GM21367 (cell line): Measurements from ENCODE around the gene ETFA.

Source experiments
- ATAC-seq: cut with Tn5 transposase; IDR thresholded peaks from one replicate; pipeline ENCODE4 v1.9.1; 2021; ENCODE audit not compliant: unreplicated experiment

ETFA gene

GRCh38 chr15:76221085-76221767, 90.0 kb downstream of the ETFA start:
- ATAC-seq, result no peak

DNA sequence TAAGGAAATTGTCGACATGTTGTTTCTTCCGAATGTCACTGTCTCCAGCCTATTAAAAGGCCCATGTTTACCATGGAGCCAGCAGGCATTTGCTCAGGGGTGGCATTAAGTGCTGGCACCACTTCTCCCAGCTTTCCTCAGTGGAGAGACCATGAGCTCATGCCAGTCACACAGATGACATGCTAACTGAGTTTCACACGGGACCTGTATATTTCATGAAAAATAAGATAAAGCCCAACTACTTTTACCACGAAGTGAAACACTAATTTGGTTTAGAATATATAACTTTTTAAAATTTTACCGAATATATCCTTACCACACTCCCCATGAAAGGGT, 93.4 kb downstream of the ETFA start:
- ATAC-seq, result no peak

- ATAC-seq, result no peak
Observed at GRCh38 chr15:76217029-76217881, 94.0 kb downstream of the ETFA start.

GRCh38 chr15:76215634-76216033, 95.6 kb downstream of the ETFA start:
- ATAC-seq, result no peak

DNA sequence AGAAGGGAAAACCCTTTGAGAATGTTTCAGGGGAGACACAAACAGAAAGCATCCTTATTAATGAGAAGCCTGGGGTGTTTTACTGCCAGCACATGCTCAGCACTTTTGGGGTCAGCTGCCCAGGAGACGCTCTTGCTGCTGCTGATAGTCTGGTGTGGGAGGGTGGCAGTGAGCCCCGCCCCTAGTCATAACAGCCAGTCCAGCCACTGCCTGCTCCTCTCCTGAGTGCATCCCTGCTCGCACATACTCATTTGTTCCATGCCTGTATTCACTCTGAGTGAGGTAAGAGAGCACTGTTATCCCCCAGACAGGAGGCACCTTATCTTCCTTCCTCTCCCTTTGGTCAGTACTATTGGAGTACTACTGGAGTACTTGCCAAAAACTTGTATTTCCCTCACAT, 101.3 kb downstream of the ETFA start:
- no peak for ATAC-seq

- no peak for ATAC-seq
Observed at GRCh38 chr15:76209523-76209922, 101.7 kb downstream of the ETFA start.

DNA sequence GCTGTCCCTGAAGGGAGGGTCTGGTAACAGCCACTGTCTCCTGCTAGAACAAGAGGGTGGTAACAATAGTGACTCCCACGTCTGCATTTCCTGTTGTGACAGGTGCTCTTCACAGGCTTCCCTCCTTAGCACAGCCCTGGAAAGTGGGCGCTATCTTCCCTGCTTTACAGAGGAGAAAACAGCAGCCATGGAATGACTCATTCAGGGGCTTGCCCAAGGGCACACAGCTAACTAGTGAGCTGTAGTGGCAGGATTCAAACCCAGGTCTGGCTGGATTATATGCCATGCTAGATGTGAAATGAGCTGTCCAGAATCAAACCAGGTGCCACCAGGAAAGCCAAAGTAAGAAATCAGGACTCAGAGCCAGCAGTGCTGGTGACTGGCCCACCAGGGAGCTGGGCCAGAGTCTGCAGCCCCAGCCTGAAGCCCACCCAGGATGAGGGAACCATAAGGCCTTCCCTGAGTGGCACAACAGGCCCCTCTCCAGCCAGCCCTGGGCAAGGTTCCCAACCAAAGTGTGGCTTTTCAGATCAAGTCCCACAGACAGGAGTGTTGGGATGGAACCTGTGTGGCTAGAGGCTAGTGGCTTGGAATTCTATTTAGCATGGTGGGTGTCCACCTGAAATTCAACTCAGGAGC, 102.4 kb downstream of the ETFA start:
- no peak for ATAC-seq

GRCh38 chr15:76208084-76208785, 103.0 kb downstream of the ETFA start:
- ATAC-seq, result no peak

GRCh38 chr15:76206325-76206976, 104.8 kb downstream of the ETFA start:
- no peak for ATAC-seq

DNA sequence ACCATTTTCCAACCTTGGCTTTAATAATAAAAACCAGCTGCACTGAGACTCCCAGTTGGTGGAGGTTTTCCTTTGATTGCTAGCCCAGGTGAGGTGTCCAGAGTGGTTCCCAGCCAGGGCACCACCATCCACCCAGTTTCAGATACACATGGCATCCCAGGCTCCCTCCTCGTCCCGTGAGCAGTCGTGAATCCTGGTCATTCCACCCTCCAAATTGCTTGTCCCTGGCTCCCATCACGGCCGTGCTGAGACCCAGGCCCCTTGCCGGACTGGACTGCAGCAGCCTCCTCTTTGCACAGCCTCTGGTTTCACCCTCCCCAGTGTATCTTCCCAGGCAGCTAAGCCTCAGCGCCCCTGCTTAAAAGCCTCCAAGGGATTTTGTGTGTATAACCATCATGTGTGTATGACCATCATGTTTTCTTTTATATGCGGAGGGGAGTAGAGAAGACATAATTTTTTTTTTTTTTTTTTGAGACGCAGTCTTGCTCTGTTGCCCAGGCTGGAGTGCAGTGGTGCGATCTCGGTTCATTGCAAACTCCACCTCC, 106.3 kb downstream of the ETFA start:
- no peak for ATAC-seq

DNA sequence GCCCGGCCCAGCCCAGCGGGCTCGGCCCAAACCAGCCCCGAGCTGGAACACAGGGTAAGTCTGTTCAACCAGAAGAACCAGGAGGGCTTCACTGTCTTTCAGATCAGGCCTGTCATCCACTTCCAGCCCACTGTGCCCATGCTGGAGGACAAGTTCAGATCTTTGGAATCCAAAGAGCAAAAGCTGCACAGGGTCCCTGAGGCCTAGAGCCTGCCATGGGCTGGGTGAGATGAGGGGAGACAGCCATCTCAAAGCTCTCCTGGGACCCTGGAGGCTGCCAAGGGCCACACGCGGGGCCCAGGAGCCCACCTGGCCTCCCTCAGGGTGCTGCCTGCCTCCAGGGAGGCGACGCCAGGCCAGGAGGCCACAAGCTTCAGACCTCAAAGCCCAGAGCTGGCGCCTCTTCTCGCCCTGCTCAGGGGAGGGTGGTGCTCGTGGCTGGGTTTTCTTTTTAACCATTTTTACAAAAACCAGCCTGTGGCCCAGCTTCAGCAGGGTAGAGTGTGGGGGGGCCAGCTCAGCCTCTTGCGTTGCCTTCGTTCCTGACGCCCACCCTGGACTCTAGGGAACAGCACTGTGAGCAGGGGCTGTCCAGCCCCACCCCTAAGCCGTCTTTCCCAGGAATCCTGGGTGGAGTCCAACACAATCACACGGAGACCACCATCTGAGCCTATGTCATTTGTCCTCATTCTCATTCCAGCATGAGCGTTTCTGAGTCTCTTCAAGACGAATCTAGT, 107.0 kb downstream of the ETFA start:
- no peak for ATAC-seq

DNA sequence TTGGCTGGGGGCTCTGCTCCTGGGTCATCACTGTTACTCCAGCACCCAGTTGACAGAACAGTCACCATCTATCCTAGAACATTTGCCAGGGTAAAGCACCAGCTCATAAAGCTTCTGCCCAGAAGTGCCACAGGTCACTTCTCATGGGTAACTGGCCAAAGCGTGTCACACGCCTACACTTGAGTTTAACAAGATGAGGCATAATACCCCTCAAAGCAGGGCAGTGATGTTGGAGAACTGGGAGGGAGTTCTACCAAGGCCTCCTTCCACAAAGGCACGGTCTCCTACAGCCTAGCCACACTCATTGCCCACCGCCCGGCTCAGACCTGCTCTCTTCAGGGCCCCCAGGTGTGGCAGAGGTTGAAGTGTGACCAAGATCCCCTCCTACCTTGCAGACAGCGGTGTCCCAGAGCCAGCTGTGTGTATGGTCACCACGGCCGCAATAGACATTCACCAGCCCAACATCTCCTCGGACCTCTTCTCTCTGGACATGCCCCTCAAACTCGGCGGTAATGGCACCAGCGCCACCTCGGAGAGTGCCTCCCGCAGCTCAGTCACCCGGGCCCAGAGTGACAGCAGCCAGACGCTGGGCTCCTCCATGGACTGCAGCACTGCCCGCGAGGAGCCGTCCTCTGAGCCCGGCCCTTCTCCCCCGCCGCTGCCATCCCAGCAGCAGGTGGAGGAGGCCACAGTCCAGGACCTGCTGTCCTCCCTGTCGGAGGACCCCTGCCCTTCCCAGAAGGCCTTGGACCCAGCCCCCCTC, 107.7 kb downstream of the ETFA start:
- no peak for ATAC-seq

- no peak for ATAC-seq
Observed at GRCh38 chr15:76201536-76202255, 109.6 kb downstream of the ETFA start.

DNA sequence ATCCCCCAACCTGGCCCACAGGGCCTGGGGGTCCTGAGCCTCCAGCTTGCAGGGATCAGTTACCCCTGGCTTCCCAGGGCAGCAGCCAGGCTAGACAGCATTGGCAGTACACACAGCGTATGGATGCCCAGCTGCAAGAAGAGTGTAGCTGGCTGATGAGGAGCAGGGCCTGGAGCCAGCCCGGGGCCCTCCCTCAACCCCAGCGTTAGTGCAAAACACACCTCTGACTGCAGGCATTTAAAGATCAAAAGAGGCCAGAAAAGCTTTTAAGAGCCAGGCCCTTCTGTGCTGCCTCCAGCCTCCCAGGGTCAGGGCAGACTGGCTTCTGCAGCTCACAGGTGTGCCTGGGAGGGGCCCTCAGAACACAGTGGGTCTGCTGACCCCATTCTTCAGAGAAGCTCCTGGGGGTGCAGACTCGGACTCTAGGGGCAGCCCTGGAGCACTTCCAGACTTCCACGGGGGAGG, 110.6 kb downstream of the ETFA start:
- no peak for ATAC-seq

GRCh38 chr15:76200083-76200465, 111.2 kb downstream of the ETFA start:
- ATAC-seq, result no peak

DNA sequence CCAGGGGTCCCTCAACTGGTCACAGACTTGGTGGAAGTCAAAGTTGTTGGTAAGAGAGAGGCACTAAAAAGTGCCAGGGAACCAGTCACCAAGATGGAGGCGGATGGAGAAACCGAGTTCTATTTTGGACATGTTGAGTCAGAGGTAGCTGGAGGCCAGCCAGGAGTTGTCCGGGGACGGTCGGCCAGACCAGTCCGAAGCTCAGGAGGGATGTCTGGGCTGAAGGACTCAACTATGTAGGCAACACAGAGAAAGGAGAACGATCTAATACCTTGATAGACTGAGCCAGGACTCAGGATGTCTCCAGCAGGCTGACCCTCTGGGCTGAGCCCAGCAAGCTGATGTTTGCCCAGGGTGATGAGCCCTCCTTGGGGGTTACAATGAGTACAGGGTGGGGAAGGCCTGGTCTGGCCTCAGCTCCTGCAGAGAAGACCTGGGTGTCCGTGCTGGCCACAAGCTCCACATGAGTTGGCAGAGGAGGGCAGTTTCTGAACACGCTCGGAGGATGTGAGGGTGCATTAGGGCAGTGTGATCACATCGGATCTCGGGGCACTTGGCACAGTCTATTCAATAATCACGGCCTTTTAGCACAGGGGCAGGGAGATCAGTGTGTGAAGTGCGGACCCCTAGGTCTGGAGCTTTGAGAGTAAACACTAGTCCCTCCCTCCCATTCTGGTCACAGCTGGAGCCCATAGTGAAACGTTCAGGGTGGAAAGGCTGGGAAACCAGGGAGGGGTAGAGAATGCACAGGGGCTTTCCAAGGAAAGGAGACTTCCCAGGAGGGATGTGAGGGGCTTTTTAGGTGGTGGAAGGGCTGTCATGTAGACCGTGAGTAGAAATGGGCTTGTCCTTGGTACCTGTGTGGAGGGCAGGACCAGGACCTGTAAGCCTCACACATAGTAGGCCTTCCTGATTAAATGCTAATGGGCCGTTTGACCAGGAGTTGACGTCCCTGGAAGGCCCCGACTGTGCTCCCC, 111.9 kb downstream of the ETFA start:
- ATAC-seq, result no peak

- no peak for ATAC-seq
Observed at GRCh38 chr15:76198456-76199105, 112.7 kb downstream of the ETFA start.
